GM12872 (cell line): ENCODE measurements around the gene LGR5.

Experiments
- TF ChIP-seq, protein P1 (sequence below): IDR thresholded peaks from 3 replicates; pipeline ENCODE4 v1.5.1; 2011; ENCODE audit warnings: low read depth, mild to moderate bottlenecking, low read length, moderate library complexity; ENCODE audit not compliant: insufficient read depth

The LGR5 gene

DNA sequence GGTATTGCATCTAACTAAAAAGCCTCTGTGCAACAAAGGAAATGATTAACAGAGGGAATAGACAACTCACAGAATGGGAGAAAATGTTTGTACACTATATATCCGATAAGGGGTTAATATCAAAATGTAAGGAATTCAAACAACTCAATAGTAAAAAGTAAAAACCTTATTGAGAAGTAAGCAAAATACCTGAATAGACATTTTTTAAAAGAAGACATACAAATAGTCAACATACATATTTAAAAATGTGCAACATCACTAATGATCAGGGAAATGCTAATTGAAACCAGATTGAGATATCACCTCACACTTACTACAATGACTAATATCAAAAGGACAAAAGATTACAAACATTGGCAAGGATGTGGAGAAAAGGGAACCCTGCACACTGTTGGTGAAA, 31.9 kb upstream of the LGR5 start:
- TF ChIP-seq, protein P1, sequence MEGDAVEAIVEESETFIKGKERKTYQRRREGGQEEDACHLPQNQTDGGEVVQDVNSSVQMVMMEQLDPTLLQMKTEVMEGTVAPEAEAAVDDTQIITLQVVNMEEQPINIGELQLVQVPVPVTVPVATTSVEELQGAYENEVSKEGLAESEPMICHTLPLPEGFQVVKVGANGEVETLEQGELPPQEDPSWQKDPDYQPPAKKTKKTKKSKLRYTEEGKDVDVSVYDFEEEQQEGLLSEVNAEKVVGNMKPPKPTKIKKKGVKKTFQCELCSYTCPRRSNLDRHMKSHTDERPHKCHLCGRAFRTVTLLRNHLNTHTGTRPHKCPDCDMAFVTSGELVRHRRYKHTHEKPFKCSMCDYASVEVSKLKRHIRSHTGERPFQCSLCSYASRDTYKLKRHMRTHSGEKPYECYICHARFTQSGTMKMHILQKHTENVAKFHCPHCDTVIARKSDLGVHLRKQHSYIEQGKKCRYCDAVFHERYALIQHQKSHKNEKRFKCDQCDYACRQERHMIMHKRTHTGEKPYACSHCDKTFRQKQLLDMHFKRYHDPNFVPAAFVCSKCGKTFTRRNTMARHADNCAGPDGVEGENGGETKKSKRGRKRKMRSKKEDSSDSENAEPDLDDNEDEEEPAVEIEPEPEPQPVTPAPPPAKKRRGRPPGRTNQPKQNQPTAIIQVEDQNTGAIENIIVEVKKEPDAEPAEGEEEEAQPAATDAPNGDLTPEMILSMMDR: no peak

DNA sequence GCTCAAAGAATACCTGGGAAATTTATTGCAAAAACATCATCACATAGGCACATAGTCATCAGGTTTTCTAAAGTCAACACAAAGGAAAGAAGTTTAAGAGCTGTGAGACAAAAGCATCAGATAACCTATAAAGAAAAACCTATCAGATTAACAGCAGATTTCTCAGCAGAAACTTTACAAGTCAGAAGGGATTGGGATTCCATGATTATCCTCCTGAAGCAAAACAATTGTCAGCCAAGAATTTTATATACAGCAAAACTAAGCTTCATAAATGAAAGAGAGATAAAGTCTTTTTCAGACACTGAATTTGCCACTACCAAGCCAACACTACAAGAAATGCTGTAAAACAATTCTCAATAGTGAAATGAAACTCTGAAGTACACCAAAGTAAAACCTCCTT, 28.8 kb upstream of the LGR5 start:
- TF ChIP-seq, protein P1: no peak

- TF ChIP-seq, protein P1: no peak
Observed at GRCh38 chr12:71411635-71412034, 28.0 kb upstream of the LGR5 start.

DNA sequence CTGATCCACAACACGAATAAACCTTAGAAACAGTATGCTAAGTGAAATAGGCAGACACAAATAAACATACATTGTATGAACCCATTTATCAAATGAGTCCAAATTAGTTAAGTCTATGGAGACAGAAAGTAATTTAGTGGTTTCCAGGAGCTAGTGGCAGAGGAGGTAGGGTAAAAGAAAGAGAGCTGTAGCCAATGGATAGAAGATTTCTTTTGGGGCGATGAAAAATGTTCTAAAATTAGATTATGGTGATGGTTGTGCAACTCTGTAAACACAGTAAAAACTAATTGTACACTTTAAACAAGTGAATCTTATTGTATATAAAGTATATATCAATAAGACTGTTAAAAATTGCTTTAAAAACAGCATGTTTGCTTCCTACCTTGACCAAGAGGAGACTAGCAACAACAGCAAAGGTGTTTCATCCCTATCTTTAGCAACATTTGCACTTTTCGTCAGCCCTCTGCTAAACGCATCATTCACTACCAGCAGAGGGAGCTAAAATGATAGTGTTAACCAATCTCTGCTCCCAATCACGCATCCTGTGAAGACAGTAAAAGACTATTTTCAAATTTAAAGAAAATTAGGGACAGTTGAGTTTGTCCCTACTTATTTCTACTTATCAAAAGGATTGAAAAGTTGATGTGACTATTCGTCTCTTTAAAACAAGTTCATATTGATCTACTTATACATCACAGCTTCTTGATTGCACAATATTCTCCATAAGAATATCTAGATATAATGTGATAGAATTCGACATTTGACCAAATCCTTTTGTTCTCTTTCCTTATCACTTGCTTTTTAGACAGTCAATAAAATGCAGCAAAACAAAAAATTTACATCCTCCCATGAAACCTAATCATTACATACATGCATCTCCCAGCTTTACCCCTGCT, 24.0 kb upstream of the LGR5 start:
- TF ChIP-seq, protein P1: peak; percentile 71

DNA sequence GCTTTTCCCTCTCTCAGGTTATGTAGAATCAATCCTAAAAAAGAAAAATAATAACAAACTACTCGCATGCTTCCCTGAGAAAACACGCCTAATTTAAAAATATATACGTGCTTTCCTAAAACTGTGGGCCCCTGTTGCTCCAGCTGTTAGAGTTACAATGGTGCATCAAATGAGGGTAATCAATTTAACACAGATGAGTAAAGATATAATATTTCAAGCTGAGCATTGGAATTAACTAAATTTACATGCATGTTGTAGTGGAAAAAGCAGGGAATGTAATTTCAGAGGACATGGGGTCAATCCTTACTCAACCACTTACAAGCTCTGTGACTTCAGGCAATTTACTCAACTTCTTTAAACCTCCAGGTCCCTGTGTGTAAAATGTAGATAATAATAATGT, 22.4 kb upstream of the LGR5 start:
- TF ChIP-seq, protein P1: no peak

GRCh38 chr12:71420775-71421406, 18.7 kb upstream of the LGR5 start:
- TF ChIP-seq, protein P1: no peak

- TF ChIP-seq, protein P1: no peak
Observed at GRCh38 chr12:71425568-71426299, 13.9 kb upstream of the LGR5 start.
